Right lobe of liver (tissue), 4 donors: ENCODE measurements around the gene ERVV-1.

Experiments used
- POLR2A ChIP-seq: fragments of 450-650 bp; IDR thresholded peaks from one replicate; pipeline ENCODE4 v1.6.1; 2017; ENCODE audit warnings: antibody characterized with exemption, mild to moderate bottlenecking
- TF ChIP-seq, protein P1 (sequence below), 4 donors: fragments of 200-600 bp in 3 of 4; fragments of 450-650 bp in 1 of 4; IDR thresholded peaks; one replicate each; pipeline versions ENCODE4 v1.5.1 to v1.8.0; 2016 to 2022; ENCODE audit warnings: antibody characterized with exemption in 4 of 4, mild to moderate bottlenecking in 2 of 4
- donor health status: DM: no; HTN: no; CAD: no.
- donor health status: DM: no; HTN: no; CAD: no.
- donor health status: DM: no; HTN: yes; CAD: no.

DNA sequence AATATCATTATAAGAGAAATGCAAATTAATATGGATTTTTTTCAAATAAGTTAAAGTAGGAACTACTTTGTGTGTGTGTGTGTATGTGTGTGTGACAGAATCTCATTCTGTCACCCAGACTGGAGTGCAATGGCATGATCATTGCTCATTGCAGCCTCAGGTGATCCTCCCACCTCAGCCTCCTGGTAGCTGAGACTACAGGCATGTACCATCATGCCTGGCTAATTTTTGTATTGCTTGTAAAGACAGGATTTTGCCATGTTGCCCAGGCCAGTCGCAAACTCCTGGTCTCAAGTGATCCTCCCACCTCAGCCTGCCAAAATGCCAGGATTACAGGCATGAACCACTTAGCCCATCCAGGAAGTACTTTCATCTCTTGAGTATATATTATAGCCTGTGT lies 27.6 kb downstream of the ERVV-1 start:
- TF ChIP-seq, protein P1, sequence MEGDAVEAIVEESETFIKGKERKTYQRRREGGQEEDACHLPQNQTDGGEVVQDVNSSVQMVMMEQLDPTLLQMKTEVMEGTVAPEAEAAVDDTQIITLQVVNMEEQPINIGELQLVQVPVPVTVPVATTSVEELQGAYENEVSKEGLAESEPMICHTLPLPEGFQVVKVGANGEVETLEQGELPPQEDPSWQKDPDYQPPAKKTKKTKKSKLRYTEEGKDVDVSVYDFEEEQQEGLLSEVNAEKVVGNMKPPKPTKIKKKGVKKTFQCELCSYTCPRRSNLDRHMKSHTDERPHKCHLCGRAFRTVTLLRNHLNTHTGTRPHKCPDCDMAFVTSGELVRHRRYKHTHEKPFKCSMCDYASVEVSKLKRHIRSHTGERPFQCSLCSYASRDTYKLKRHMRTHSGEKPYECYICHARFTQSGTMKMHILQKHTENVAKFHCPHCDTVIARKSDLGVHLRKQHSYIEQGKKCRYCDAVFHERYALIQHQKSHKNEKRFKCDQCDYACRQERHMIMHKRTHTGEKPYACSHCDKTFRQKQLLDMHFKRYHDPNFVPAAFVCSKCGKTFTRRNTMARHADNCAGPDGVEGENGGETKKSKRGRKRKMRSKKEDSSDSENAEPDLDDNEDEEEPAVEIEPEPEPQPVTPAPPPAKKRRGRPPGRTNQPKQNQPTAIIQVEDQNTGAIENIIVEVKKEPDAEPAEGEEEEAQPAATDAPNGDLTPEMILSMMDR (IDR thresholded peaks at IDR 0.05) = no peak
- TF ChIP-seq POLR2A = no peak
